Stimulated activated CD8-positive, alpha-beta memory T cell treated with anti-CD3 and anti-CD28 coated beads, Interleukin-12 subunit alpha, Interleukin-12 subunit beta, amount 100 ng/mL, for 4 hours (primary cell): ENCODE results near the gene ZSCAN20.

ENCODE experiments used
- DNase-seq: peaks from one replicate; pipeline ENCODE4 v3.0.0-alpha.2; 2020; ENCODE audit warnings: low read depth

The ZSCAN20 gene

GRCh38 chr1:33443705-33444180, 28.7 kb upstream of the ZSCAN20 start:
- no peak for DNase-seq

- DNase-seq, result no peak
These were observed 27.3 kb upstream of the ZSCAN20 start for GRCh38 chr1:33445108-33445507.

GRCh38 chr1:33446590-33446989, 25.9 kb upstream of the ZSCAN20 start:
- DNase-seq, result no peak

GRCh38 chr1:33454646-33455282, 17.7 kb upstream of the ZSCAN20 start:
- no peak for DNase-seq

DNA sequence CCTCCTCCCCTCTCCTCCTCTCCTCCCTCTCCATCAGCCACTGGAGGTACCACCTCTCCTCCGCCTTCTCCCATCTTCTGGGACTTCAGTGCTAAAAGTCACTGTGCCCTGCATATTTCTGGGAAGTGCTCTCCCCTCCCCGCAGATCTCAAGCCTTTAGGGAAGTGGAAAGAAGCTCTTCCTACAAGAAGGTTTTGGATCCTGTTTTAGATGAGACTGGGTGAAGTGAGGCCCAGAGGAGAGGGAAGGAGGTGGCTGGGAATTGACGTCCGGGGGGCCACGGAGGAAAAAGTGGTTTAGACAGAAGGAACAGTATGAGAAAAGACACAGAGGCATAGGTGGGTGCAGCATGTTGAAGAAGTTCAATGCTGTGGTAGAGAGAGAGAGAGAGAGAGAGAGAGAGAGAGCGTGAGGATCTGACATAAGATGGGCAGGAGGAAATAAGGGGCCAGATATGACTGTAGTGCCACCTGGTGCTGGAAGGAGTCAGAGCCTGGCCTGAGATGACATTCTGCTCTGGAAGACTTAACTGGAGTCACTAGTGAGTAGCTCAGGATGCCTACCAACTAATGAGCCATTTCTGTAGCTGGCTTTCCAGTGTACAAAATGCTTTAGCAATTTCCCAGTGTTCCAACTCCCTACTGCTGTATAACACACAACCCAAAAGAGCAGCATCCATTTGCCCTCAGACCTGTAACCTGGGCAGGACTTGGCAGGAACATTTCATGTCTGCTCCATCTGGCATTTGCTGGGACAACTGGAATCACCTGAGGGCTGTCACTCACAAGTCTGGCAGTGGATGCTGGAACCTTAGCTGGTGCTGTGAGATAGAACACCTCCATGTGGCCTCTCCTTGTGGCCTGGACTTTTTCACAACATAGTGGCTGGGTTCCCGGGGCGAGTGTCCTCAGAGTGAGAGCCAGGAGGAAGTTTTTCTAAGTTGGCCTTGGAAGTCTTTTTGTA, 16.6 kb upstream of the ZSCAN20 start:
- no peak for DNase-seq

DNA sequence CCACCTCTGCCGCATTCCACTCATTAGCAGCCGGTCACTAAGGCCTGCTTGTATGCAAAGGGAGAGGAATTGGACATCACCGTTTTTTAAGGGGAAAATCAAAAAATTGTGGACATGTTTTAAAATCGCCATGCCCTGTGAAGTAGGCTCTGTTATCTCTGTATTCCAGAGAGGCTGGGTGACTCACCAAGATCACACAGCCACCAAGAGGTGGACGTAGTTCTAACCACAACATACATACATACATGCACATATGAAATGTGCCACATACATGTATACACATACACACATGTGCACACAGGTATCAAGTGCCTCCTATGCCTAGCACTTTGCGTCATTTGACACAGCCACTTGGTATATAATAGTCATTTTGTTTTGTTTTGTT, 16.0 kb upstream of the ZSCAN20 start:
- DNase-seq, result no peak

- DNase-seq, result no peak
These were observed 12.8 kb upstream of the ZSCAN20 start for GRCh38 chr1:33459691-33460090.

- DNase-seq, result no peak
These were observed 12.3 kb upstream of the ZSCAN20 start for GRCh38 chr1:33460144-33460543.

GRCh38 chr1:33460947-33461629, 11.4 kb upstream of the ZSCAN20 start:
- DNase-seq, result no peak

DNA sequence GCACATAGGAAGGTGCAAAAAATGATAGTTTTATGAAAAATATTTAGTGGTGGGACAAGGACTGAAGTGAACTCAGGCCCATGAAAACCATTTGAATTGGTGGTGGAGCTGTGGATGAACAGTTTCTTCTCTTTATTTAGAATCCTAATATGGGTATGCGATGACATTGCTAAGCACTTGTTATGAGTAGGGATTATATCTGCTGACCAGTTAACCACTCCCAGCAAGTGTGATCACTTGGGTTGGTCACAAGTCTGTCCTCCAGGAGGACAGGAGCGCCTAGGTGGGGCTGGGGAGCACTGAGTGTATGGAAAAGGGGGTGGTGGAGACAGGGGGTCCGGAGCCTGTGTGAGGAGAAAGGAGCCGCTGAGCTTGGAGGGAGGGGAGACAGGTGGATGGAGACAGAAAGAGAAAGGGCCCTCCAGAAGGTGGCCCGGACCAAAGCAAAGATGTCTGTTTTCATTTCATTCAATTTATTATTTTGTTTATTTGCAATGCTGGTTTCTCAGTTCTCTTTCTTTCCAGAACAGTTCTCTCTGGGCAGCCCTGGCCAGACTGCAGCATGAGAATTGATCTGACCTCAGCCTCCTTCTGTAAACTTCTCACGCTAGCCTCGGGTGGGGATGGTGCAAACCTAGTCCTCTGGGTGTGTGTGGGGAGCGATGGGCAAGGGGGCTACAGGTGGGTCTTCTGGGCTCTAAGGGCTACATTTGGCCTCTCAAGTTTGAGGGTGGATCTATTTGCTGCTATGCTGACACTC, 9.9 kb upstream of the ZSCAN20 start:
- DNase-seq, result no peak

- no peak for DNase-seq
These were observed 7.9 kb upstream of the ZSCAN20 start for GRCh38 chr1:33464552-33464951.

GRCh38 chr1:33465316-33465715, 7.1 kb upstream of the ZSCAN20 start:
- DNase-seq, result no peak

- no peak for DNase-seq
These were observed 6.3 kb upstream of the ZSCAN20 start for GRCh38 chr1:33466159-33466558.

- DNase-seq, result no peak
These were observed 4.4 kb upstream of the ZSCAN20 start for GRCh38 chr1:33468011-33468410.

DNA sequence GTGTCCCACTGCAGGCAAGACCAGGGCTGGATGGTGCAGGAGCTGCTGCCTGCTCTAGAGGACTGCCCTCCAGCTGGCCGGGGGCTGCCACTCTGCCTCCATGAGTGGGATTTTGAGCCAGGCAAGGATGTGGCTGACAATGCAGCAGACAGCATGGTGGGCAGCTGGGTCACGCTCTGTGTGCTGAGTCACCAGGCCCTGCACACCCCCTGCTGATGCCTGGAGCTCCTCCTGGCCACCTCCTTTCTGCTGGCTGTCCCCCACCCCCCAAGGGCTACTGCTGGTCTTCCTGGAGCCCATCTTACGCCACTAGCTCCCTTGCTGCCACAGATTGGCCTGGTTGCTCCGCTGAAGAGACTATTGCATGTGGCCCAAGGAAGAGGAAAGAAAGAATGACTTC, 3.9 kb upstream of the ZSCAN20 start:
- no peak for DNase-seq

GRCh38 chr1:33468967-33469366, 3.5 kb upstream of the ZSCAN20 start:
- DNase-seq, result no peak

- DNase-seq, result no peak
These were observed 2.8 kb upstream of the ZSCAN20 start for GRCh38 chr1:33469691-33470090.

DNA sequence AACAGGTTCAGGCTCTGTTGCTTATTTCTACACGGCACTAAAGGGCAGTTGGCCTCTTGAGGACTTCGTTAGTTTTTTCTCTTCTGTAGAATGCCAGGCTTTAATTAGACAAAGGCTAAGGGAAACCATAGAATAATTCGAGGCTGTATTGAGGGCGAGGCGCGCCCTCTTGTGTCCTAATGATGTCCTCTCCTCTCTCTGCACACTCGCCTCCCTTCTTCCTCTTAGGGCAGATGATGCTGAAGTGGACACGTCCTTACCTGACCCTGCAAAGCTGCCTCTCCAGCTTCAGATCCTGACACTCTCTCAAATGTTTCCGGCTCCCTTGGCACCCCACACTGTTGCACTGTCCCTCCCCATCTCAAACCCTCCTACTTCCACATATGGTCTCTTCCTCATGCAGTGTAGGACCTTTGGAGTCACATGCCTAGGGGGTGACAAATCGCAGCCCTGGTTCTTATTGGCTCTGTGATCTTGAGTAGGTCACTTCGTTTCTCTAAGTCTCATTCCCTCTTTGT, 1.9 kb upstream of the ZSCAN20 start:
- DNase-seq, result peak; percentile 15

DNA sequence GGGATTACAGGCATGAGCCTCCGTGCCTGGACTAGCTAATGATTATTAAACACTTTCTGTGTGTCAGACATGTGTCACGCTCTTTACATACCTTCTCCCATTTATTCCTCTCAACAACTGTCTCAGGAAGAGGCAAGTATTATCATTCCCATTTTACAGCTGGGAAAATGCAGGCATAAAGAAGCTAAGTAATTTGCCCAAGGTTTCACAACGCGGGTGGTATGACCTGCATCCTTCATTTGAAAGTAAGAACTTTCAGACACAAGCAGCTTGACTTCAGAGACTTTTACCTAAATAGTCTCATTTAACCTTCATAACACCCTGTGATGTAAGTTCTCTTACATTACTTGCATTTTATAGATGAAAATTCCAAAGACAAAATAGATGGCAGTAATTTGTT, 1.0 kb upstream of the ZSCAN20 start:
- no peak for DNase-seq

- no peak for DNase-seq
These were observed 1.5 kb downstream of the ZSCAN20 start for GRCh38 chr1:33473900-33474299.

DNA sequence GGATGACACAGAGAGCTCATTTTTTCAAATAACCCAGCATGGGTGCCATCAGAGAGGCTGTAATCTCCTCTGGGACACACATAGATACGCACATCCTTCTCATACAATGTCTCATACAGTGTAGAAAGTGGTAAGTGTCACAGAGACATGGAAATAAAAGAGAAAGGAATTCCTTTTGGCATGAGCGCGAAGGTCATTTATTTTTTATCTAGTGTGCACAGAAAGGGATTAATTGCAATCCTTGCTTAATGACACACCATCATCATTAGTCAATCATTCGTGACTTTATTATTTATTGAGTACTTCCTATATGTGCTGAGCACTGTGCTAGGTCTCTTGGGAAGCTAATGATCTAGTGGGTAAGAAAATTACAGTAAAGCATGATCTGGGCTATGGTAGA, 5.0 kb downstream of the ZSCAN20 start:
- no peak for DNase-seq

- no peak for DNase-seq
These were observed 10.0 kb downstream of the ZSCAN20 start for GRCh38 chr1:33482412-33482811.
